NK-92 (cell line): ENCODE results near the gene DQX1.

Source experiments
- DNase-seq: peaks from one replicate; lab custom pipeline; 2025; ENCODE audit not compliant: unreplicated experiment; lab: John Stamatoyannopoulos, UW

Gene DQX1

GRCh38 chr2:74554820-74555531, 28.9 kb upstream of the DQX1 start:
- DNase-seq, result no peak

- no peak for DNase-seq
These were observed 28.1 kb upstream of the DQX1 start, which contains the start of the genes DOK1 and LOXL3 for GRCh38 chr2:74553892-74554819. TSS of gene DOK1 (plus strand) at chr2:74554720. CDS start at chr2:74554755, 35 bp downstream. TSS of gene LOXL3 (minus strand) at chr2:74553942. CDS start at chr2:74552634, 1,308 bp downstream.

- no peak for DNase-seq
These were observed 27.1 kb upstream of the DQX1 start for GRCh38 chr2:74552914-74553811.

DNA sequence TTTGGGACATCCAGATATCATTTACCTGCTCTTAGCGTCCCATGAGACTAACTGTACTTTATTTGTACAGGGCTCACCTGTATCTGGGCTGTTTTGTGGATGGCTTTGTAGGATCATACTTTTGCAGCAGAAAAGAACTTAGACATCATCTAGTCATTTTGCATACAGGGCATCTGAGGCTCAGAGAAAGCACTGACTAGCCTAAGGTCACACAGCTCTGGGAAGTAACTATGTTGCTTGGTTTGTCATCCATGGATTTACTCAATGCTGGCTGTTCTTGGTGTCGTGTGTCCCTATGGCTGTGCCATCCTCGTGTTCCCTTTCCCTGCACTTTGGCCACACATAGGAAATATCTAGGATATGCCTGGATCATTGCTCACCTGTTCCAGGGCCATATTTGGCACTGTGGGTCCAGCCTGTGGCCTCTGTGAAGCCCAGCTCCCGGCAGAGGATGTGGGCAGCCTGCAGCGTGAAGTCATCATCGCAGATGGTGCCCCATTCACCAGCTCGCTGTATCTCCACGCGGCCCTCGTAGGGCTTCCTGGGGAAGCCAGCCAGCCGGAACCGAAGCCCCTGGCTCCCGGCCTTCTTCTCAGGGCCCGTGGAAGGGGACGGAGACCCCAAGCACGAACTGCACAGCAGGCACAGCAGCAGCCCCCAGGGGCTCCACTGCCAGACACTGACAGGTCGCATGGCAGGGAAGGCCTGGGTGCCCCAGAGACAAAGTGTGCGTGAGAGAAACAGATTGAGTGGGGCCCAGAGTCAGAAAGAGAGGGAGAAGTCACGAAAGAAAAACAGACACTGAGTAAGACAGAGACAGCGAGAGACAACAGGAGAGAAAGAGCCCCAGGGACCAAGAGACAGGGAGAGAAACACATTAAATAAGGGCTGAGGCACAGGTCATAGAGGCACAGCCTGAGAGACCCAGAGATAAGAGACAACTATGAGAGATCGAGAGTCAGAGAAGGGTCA, 26.2 kb upstream of the DQX1 start:
- DNase-seq, result no peak

GRCh38 chr2:74551530-74551929, 25.5 kb upstream of the DQX1 start:
- no peak for DNase-seq

DNA sequence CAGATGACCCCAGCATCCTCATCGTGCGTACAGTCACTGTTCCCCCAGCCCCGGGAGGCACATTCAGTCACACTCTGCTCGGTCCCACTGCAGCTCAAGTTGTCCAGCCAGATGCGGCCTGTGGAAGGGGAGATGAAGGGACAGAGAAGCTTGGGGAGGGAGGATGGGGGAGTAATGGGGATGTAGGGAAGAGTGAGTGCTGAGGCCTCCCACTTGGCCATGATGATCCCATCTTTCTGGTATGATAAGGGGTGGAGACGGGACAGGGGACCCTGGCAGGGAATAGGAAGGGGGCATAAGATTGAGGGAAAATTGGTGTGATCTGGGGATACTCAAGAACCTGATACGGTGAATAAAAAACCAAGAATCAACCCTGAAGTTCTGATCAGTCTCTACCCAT, 24.2 kb upstream of the DQX1 start:
- no peak for DNase-seq

DNA sequence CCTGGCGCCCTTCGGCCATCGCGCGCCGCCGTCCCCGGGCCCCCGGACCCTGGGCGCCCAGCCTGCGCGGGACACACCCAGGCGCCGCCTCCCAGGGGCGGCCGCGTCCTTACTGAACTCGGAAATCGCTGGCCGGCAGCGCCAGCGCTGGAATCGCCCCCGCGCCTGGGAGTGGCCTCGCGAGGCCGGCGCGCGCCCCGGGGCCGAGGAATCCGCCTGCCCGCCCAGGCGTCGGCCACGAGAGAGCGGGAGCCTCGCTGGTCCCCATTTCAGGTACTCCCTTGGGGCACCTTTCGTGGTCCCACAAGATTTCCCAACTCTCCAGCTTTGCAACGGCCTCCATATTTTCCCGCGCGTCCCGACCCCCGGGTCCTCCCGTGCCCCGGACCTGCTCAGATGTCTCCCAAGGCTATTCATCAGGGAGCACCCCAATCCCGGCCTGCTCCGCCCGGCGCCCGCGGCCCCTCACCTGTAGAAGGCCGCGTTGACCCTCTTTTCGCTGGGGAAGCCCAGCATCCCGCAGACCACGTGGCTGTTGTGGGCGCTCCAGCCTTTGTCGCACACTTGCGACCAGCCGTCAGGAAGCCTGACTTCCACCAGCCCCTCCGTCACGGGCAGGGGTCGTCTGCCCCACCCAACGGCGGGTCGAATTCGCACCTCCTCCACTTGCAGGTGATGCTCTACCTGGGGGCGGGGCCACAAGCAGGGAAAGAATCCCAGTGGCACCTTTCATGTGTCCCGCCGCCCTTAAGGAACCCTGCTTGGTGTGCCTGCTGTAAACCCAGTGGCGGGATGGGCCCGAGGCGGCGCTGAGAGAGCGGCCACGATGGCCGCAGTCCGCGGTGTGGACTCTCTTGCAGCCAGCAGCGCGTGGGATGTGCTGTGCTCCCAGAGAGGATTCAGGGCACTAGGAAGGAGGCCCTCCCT, 23.1 kb upstream of the DQX1 start:
- DNase-seq, result no peak

- no peak for DNase-seq
These were observed 22.4 kb upstream of the DQX1 start for GRCh38 chr2:74548285-74548899.

DNA sequence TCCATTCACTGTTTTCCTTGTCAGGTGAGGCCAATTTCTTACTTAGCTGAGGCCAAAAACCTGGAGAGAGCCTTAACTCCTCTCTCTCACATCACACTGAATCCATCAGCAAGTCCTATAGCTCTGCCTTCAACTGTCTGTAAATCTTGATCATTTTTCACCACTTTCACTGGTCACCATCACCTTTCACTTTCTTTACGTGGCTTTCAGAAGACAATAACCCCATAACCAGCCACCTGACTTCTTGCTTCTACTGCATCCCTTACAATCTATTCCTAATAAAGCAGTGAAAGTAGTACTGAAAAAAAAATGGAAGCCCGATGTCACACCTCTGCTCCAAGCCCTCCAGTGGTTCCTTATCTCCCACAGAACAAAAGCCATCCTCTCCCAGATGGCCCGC, 20.0 kb upstream of the DQX1 start:
- no peak for DNase-seq

DNA sequence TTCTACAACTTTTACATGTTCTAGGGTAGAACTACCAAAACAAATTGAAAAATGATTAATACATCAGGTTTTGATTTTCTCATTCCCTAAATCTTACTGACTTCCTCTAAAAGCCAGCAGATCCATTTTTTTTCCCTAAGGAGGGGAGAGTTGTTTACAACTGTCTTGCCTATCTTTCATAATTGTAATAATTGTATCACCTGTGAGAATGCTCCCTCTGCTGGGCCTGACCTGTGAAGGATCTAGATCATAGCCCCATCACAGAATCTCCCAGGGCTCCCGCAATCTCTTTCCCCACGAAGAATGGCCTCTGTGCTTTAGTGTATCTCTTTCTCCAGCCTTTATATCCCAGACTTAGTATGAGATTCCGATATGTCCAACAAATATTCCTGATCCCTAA, 18.6 kb upstream of the DQX1 start:
- no peak for DNase-seq

DNA sequence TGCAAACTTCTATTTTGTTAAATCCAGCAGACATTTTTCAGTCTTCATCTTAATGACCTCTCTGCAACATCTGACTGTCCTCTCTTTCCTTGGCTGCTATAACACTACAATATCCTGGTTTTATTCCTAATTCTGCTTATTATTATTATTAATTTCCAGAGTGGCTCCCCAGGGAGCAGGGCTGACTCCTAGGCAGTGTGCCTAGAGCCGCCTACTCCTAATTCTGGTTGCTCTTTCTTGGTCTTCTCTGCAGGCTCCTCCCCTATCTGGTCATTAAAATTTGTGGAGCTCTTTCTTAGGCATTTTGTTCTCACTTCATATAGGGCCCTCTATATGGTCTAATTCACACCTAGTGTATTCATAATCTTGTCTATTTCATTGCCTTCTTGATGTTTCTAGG, 16.9 kb upstream of the DQX1 start:
- no peak for DNase-seq

DNA sequence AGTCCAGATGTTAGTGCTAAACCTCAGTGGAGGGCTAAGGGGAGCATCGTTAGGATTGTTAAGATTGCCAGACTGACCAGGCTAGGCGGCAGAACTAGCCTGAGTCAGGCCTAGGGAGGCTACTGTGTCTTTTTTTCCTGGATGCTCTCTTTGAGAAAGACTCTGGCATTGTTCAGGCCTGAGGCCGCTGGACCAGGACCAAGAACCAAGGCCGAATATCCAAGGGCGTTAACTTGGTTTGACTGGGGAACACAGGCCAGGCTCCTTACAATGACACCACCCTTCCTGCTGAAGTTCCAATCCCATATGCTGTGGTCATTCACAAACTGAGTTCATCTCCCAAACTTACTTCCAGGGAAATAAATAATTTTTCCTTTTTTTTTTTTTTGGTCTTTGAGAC, 14.3 kb upstream of the DQX1 start:
- no peak for DNase-seq

DNA sequence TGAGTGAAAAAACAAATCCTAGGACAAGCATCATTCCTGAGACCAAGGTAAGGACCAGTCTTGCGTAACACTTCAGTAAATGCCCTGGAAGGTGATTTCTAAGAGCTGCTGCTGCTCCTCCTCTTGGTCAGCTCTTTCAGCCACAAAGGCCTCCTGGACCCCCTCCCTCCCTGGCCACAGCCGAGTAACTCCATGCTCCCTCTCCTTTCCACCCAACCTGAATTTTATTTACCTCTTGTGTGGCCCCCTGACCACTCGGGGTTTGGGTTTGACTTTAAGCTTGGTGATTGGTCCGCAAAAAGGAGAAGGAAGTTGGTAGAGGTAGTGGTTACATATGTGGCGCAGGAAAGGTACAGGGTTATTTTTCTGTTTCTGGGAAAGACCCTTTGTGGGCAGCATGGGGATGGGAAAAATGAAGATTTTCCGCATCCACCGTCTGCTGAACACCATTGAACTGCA, 12.9 kb upstream of the DQX1 start:
- DNase-seq, result no peak

DNA sequence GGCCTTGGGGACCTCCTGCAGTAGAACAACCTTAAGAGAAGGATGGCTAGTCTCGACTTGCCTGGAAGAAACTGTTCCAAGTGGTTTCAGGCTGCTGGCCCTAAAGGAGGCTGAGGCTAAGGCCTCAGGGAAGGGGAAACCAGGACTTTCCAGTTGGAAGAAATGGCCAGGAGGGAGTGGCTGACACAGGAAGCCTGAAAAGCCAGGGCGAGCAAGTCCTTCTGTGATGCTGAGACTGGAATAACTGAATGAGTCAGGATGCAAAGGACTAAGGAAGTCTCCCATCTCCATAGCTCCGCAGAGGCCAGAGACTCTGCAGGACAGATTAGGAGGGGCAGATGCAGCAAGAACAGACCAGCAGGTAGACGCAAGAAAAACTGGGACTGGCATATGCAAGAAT, 11.1 kb upstream of the DQX1 start:
- DNase-seq, result no peak

DNA sequence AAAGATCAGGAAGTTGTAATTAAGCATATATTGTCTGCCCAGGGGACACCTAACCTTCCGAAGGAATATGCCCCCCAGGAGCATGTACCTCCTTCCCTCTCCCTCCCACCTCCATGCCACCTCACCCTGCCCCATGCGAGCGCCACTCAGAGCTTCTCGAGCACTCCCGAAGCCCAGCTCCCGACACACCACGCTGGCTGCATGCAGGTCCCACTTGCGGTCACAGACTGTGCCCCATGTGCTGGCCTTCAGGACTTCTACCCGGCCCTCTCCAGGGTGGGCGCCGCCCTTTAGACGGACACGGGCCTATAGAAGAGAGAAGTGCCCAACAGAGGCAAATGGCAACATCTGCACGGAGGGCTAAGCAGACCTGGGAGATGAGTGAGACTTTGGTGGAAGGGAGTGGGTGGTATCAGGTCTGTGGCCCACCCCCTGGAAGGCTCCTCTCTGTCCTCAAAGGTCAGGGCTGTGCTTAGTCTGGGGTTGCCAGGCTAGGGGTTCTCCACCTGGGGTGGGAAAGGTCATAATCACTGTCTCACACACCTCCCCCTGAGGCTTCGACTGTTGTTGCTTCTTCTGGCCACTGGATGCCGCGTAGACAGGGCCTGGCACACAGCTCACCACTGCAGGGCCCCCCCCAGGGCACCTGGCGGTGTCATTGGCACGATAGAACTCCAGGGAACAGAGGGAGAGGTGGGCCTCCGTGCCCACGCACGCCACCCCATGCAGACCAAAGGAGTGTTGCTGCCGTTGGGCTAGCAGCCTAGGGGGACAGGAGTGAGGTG, 10.3 kb upstream of the DQX1 start:
- DNase-seq, result no peak

GRCh38 chr2:74535440-74535965, 9.5 kb upstream of the DQX1 start:
- no peak for DNase-seq

DNA sequence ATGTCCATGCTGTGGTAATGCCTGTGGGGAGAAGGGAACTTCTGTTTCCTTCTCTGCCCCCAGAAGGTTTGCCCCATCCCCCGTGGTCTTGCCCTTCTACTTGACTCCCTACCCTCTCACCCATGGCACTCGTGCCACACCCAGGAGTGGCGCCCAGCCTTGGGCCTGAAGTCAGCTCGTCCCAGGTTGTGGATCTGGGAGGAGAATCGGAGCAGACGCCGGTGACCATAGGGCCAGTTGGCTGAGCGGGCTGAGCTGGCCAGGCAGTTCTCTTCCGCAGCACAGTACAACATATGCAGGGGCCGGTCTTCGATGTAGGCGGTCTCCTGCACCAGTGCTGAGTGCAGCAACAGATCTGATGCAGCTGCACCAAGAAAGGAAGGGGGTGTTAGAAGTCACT, 8.4 kb upstream of the DQX1 start:
- DNase-seq, result no peak
